GM18517 (cell line): ENCODE measurements around the gene MAN2A1.

ENCODE experiments used
- ATAC-seq: cut with Tn5 transposase; IDR thresholded peaks from one replicate; pipeline ENCODE4 v1.9.1; 2021; ENCODE audit warnings: mild to moderate bottlenecking, moderate library complexity; ENCODE audit not compliant: unreplicated experiment

The MAN2A1 gene

GRCh38 chr5:109704282-109704952 lies 14.7 kb downstream of the MAN2A1 start:
- no peak for ATAC-seq

- ATAC-seq: no peak
These were observed 15.9 kb downstream of the MAN2A1 start for GRCh38 chr5:109705596-109705995.

DNA sequence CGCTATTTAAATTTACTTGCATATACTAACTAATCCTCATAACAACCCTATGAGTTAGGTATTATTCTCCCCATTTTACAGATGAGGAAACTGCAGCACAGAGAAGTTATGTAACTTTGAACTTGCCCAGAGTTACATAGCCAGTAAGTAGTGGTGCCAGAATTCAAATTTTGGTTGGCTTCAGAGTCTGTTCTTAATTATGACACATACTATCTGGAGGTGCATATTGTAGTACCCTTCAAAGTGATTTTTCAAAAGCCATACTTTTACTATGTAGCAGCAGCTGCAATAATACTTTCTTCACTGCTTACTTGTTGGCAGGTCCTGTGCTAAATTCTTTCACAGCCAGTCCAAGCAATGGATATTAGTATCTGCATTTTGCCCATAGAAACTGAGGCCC lies 16.4 kb downstream of the MAN2A1 start:
- ATAC-seq: no peak

GRCh38 chr5:109707531-109707930 lies 17.8 kb downstream of the MAN2A1 start:
- ATAC-seq: no peak

GRCh38 chr5:109708813-109709212 lies 19.1 kb downstream of the MAN2A1 start:
- ATAC-seq: no peak

GRCh38 chr5:109709225-109709624 lies 19.5 kb downstream of the MAN2A1 start:
- no peak for ATAC-seq

DNA sequence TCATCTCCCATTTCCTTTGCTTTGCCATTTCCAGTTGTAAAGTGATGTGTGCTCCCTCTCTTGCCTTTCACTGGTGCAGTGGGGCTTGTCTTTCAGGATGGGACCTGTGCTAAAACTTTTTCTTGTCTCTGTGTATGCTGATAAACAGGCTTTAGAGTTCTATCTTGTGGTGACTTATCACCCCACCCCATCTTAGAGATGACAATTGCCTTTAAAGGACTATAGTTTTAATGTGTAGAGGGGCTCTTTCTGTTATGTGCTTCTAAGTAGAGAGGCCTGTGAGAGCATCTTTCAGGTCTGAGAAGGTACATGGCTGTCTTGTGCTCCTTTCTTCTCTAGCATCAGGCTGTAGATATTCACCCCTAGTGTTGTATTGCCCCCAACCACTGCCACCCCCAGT lies 21.9 kb downstream of the MAN2A1 start:
- ATAC-seq: no peak

- no peak for ATAC-seq
These were observed 23.7 kb downstream of the MAN2A1 start for GRCh38 chr5:109713453-109713852.

GRCh38 chr5:109714592-109714991 lies 24.9 kb downstream of the MAN2A1 start:
- no peak for ATAC-seq

DNA sequence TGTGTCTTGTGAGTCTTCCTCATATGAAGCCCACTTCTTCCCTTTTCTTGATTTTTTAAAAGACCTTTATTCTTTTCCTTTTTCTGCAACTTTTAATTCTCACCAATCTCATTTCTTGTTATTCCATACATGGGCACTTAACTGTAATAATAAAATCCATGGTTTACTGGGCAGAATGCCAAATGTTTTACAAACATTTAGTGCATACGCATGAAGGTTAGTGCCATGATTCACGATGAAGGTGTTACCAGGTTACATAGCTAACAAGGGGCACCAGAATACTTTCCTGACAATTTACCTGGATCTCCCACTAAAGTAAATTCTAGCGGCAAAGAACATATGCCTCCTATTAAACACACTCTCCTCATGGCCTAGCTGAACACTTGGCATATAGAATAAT lies 28.5 kb downstream of the MAN2A1 start:
- ATAC-seq: no peak

GRCh38 chr5:109718632-109719031 lies 28.9 kb downstream of the MAN2A1 start:
- no peak for ATAC-seq

DNA sequence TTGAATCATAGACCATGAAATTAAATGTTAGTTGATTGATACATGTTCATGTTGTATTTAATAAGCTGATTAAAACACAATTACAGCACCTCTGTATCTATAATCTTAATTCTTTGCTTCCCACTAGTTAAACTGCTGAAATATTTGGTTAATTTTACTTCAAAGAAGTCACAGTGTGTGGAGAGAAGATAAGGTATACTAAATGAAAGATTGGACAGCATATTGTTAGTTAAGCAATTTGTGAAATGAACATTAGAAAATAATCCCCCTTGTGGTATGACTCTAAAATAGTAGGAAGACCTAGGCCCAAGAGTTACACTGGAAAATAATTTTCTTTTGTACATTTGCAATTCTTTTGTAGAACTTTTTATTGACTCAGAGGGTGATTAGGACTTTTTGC lies 30.3 kb downstream of the MAN2A1 start:
- ATAC-seq: no peak

- no peak for ATAC-seq
These were observed 32.0 kb downstream of the MAN2A1 start for GRCh38 chr5:109721741-109722140.

DNA sequence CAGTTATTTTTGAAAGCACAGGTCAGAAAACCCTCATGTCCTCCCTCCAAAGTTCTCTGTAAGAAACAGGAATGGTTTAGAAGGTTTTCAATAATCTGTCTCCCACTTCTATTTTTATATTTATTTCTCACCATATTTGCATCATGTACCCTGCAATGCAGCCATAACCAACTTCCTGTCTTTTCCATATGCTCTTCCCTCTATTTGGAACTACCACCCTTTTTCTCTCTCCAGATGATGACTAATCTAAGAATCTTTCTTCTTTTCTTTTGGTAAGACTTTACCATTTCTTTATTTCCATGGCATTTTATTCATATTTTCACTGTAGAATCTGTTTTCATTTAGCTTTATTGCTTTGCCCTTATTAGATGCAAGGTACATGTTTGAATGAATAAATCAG lies 33.9 kb downstream of the MAN2A1 start:
- ATAC-seq: no peak

- ATAC-seq: no peak
These were observed 35.4 kb downstream of the MAN2A1 start for GRCh38 chr5:109725135-109725534.

GRCh38 chr5:109739741-109740728 lies 50.3 kb downstream of the MAN2A1 start:
- ATAC-seq: peak; percentile 63

- ATAC-seq: no peak
These were observed 51.2 kb downstream of the MAN2A1 start for GRCh38 chr5:109740966-109741365.

GRCh38 chr5:109741390-109741789 lies 51.7 kb downstream of the MAN2A1 start:
- ATAC-seq: no peak

GRCh38 chr5:109743041-109743531 lies 53.4 kb downstream of the MAN2A1 start:
- ATAC-seq: no peak

GRCh38 chr5:109743770-109744212 lies 54.1 kb downstream of the MAN2A1 start:
- no peak for ATAC-seq

GRCh38 chr5:109744261-109744660 lies 54.5 kb downstream of the MAN2A1 start:
- ATAC-seq: no peak

GRCh38 chr5:109748546-109748945 lies 58.8 kb downstream of the MAN2A1 start:
- no peak for ATAC-seq
